ENCODE data around the gene ADK. TPM values are rescaled to one million over a fixed set of nuclear protein-coding genes. Genes with fewer than 3 reads are reported as not detected.

The ADK gene
- polyA plus RNA-seq, 1 donor (not counting 4 experiments of a cell fraction or from before 2014, with no cell fraction given), result 139 TPM

DNA sequence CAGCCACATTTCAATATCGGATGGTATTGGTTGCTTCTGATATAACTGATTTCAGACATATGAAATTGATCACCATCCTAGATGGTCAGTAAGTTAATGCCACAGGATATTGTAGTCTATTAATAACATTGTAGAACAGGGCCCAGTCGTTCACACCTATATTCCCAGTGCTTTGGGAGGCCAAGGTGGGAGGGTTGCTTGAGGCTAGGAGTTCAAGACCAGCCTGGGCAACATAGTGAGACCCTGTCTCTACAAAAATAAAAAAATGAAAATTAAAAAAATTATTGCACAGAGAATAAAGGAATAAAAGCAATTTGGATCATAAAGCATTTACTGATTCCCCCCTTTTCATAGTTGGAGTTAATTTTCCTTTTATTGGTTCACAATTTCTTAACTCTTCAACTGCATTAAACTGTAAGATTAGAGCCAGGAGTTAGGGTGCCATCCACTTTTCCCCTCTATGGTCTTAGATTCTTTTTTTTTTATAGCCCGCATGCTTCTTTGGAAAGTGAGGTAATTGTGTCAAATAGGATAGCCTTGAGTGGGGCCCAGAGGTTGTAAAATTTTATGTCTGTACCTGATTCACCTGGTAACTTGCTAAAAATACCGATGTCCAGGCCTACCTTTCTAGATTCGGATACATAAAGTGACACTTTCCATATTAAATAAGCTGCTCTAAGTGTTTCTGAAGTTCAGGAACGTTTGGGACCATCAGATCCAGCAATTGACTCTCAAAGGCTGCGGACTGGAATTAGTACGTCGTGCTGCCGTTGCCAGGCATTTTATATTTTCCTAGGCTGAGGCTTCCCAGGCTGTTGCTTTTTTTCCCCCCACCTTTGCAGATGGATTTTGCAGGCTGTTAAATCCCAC, 24.7 kb downstream of the ADK start:
- Histone ChIP-seq H3K4me1 (ENCODE audit: control insufficient read depth, extremely low read depth, insufficient read depth, low read length) (peaks cover 25% of the 10 kb centered on the region), H3K79me2 (ENCODE audit: control insufficient read depth, insufficient read depth, low read length) (peaks cover 40% of the 10 kb centered on the region), H4K20me1 (ENCODE audit: control insufficient read depth, extremely low read depth, insufficient read depth, low read length) (no peaks in the 10 kb centered on the region), H3K27ac (ENCODE audit: control insufficient read depth, insufficient read depth, low read length) (peak overlapping the region; percentile 98), H3K36me3 (ENCODE audit: control insufficient read depth in 2 of 2, extremely low read depth in 1 of 2, insufficient read depth in 2 of 2, low read length in 2 of 2) (no peaks in the 10 kb centered on the region), H3K4me3 (ENCODE audit: control insufficient read depth in 2 of 3, extremely low read depth in 1 of 3, insufficient read depth in 2 of 3, low read depth in 1 of 3, low read length in 3 of 3) (peak overlapping the region; percentile 59 to 99 (median 86)), H3K27me3 (ENCODE audit: control insufficient read depth, extremely low read depth, insufficient read depth, low read length) (no peaks in the 10 kb centered on the region), H3K4me2 (ENCODE audit: control insufficient read depth, extremely low read depth, insufficient read depth, low read depth, low read length) (peak overlapping the region; percentile 99), H3K9me1 (ENCODE audit: control insufficient read depth, extremely low read depth, insufficient read depth, low read length) (no peaks in the 10 kb centered on the region), H3K9me3 (ENCODE audit: control insufficient read depth, low read depth, low read length) (no peaks in the 10 kb centered on the region), H3K9ac (ENCODE audit: control insufficient read depth, extremely low read depth, insufficient read depth, low read length) (peak overlapping the region; percentile 99), H2AFZ (ENCODE audit: control insufficient read depth, low read length) (peak overlapping the region; percentile 90)
- dilution Hi-C loops (cut with MboI; ENCODE audit: extremely low pct_ligation_motif_present, low sequenced_read_pairs), result no loop called here
- DNase-seq (ENCODE audit: low read depth, low spot score), result no peak
- no peak for FAIRE-seq
- TF ChIP-seq EZH2 (IDR thresholded peaks at IDR 0.05; ENCODE audit: low read length), result no peak
- TF ChIP-seq, protein P1, sequence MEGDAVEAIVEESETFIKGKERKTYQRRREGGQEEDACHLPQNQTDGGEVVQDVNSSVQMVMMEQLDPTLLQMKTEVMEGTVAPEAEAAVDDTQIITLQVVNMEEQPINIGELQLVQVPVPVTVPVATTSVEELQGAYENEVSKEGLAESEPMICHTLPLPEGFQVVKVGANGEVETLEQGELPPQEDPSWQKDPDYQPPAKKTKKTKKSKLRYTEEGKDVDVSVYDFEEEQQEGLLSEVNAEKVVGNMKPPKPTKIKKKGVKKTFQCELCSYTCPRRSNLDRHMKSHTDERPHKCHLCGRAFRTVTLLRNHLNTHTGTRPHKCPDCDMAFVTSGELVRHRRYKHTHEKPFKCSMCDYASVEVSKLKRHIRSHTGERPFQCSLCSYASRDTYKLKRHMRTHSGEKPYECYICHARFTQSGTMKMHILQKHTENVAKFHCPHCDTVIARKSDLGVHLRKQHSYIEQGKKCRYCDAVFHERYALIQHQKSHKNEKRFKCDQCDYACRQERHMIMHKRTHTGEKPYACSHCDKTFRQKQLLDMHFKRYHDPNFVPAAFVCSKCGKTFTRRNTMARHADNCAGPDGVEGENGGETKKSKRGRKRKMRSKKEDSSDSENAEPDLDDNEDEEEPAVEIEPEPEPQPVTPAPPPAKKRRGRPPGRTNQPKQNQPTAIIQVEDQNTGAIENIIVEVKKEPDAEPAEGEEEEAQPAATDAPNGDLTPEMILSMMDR (optimal IDR thresholded peaks at IDR 0.05 in 1 of 3, IDR thresholded peaks at IDR 0.05 in 1 of 3, conservative IDR thresholded peaks at IDR 0.05 in 1 of 3; ENCODE audit: extremely low read depth in 1 of 3, insufficient read depth in 2 of 3, low read length in 3 of 3), result no peak

DNA sequence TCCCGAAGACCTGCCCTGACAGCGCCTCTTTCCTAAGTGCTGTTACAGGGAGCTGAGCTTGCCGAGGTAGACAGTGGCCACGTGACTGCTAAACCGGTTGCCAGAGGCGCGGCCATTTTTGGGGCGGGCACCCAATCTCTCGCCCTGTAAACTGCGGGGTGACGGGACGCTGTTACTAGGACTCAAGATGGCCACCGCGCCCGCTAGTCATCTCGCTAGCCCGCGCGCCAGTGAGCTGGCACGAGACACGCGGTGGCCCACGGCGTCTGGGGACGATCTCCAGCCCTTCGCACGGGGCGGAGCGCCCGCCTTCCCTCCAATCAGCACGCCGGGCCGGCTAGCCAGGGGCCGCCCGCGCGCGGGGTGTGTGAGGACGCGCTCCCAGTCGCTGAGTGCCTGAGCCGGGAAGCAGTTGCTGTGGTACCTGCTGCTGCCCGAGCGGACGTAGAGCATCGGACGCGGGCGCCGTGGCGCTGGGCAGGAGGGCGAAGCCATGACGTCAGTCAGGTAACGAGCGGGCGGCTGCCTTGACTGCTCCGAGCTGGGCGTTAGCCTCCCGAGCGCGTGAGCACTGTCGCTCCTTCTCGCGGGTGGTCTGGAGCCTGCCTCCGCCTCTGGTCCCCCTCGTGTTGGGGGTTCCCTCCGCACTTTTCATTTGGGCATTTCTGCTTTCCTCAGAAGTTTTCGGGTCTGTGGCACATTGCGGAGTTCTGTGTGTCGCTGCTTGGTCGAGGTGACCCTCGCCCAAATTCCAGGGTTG, 25.5 kb downstream of the ADK start:
- H3K4me3 ChIP-seq (ENCODE audit: control insufficient read depth in 2 of 3, extremely low read depth in 1 of 3, insufficient read depth in 2 of 3, low read depth in 1 of 3, low read length in 3 of 3), result peak overlapping the region; percentile 59 to 99 (median 86)
- H3K36me3 ChIP-seq (ENCODE audit: control insufficient read depth in 2 of 2, extremely low read depth in 1 of 2, insufficient read depth in 2 of 2, low read length in 2 of 2), result no peaks in the 10 kb centered on the region
- TF ChIP-seq EZH2 (IDR thresholded peaks at IDR 0.05; ENCODE audit: low read length), result no peak
- TF ChIP-seq, protein P1 (optimal IDR thresholded peaks at IDR 0.05 in 1 of 3, IDR thresholded peaks at IDR 0.05 in 1 of 3, conservative IDR thresholded peaks at IDR 0.05 in 1 of 3; ENCODE audit: extremely low read depth in 1 of 3, insufficient read depth in 2 of 3, low read length in 3 of 3), result no peak
- H3K4me1 ChIP-seq (ENCODE audit: control insufficient read depth, extremely low read depth, insufficient read depth, low read length), result peaks cover 26% of the 10 kb centered on the region
- no peaks in the 10 kb centered on the region for H4K20me1 ChIP-seq (ENCODE audit: control insufficient read depth, extremely low read depth, insufficient read depth, low read length)
- no peak for FAIRE-seq
- H3K27me3 ChIP-seq (ENCODE audit: control insufficient read depth, extremely low read depth, insufficient read depth, low read length), result no peaks in the 10 kb centered on the region
- no peaks in the 10 kb centered on the region for H3K9me3 ChIP-seq (ENCODE audit: control insufficient read depth, low read depth, low read length)
- H2AFZ ChIP-seq (ENCODE audit: control insufficient read depth, low read length), result peak overlapping the region; percentile 90
- dilution Hi-C loops (cut with MboI; ENCODE audit: extremely low pct_ligation_motif_present, low sequenced_read_pairs), result no loop called here
- H3K9me1 ChIP-seq (ENCODE audit: control insufficient read depth, extremely low read depth, insufficient read depth, low read length), result no peaks in the 10 kb centered on the region
- H3K9ac ChIP-seq (ENCODE audit: control insufficient read depth, extremely low read depth, insufficient read depth, low read length), result peak overlapping the region; percentile 99
- peaks cover 48% of the 10 kb centered on the region for H3K79me2 ChIP-seq (ENCODE audit: control insufficient read depth, insufficient read depth, low read length)
- H3K27ac ChIP-seq (ENCODE audit: control insufficient read depth, insufficient read depth, low read length), result peak overlapping the region; percentile 98
- peak overlapping the region; percentile 99 for H3K4me2 ChIP-seq (ENCODE audit: control insufficient read depth, extremely low read depth, insufficient read depth, low read depth, low read length)
- peak; percentile 77 for DNase-seq (ENCODE audit: low read depth, low spot score)
